Measurements from ENCODE around the gene COG1. TPM values are rescaled to one million over a fixed set of nuclear protein-coding genes. Genes with fewer than 3 reads are reported as not detected.
A peak's percentile ranks its signal among the peaks of the same experiment; 100 is the strongest.

COG1 gene
- total and polyA plus RNA-seq, 9 of the 15 experiments (the other 6 are each of a cell fraction or from before 2014, with no cell fraction given): 9.5 to 26.8 (median 12.9) TPM

GRCh38 chr17:73232587-73233373 is 39.9 kb downstream of the COG1 start (continued):
- TF ChIP-seq, protein P1, sequence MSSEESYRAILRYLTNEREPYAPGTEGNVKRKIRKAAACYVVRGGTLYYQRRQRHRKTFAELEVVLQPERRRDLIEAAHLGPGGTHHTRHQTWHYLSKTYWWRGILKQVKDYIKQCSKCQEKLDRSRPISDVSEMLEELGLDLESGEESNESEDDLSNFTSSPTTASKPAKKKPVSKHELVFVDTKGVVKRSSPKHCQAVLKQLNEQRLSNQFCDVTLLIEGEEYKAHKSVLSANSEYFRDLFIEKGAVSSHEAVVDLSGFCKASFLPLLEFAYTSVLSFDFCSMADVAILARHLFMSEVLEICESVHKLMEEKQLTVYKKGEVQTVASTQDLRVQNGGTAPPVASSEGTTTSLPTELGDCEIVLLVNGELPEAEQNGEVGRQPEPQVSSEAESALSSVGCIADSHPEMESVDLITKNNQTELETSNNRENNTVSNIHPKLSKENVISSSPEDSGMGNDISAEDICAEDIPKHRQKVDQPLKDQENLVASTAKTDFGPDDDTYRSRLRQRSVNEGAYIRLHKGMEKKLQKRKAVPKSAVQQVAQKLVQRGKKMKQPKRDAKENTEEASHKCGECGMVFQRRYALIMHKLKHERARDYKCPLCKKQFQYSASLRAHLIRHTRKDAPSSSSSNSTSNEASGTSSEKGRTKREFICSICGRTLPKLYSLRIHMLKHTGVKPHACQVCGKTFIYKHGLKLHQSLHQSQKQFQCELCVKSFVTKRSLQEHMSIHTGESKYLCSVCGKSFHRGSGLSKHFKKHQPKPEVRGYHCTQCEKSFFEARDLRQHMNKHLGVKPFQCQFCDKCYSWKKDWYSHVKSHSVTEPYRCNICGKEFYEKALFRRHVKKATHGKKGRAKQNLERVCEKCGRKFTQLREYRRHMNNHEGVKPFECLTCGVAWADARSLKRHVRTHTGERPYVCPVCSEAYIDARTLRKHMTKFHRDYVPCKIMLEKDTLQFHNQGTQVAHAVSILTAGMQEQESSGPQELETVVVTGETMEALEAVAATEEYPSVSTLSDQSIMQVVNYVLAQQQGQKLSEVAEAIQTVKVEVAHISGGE (CRISPR knock-in tag; IDR thresholded peaks at IDR 0.05): peak in 1 of 3 experiments; percentile 26; a peak in 1 of 6 replicates
- TF ChIP-seq, protein P2, sequence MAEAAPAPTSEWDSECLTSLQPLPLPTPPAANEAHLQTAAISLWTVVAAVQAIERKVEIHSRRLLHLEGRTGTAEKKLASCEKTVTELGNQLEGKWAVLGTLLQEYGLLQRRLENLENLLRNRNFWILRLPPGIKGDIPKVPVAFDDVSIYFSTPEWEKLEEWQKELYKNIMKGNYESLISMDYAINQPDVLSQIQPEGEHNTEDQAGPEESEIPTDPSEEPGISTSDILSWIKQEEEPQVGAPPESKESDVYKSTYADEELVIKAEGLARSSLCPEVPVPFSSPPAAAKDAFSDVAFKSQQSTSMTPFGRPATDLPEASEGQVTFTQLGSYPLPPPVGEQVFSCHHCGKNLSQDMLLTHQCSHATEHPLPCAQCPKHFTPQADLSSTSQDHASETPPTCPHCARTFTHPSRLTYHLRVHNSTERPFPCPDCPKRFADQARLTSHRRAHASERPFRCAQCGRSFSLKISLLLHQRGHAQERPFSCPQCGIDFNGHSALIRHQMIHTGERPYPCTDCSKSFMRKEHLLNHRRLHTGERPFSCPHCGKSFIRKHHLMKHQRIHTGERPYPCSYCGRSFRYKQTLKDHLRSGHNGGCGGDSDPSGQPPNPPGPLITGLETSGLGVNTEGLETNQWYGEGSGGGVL (CRISPR knock-in tag; IDR thresholded peaks at IDR 0.05): no peak
- TF ChIP-seq ZBTB40 (IDR thresholded peaks at IDR 0.05) (peak; percentile 37; the same call in 1 of the 2 replicates), ZBTB40 (CRISPR knock-in tag; IDR thresholded peaks at IDR 0.05) (no peak), HDAC1 (IDR thresholded peaks at IDR 0.05) (0 out of 4 replicates have a peak, but pooled peaks of 1 of the 2 experiments have one; percentile 11), MLLT1 (IDR thresholded peaks at IDR 0.05) (no peak)

All from K562 (cell line).